ENCODE measurements around the gene SP100. TPM values are rescaled to one million over a fixed set of nuclear protein-coding genes. Genes with fewer than 3 reads are reported as not detected.

Gene SP100
- total RNA-seq, 6 experiments from 2014 or later, result 24.2 to 55.5 (median 46.8) TPM

- no peak for DNase-seq
- Histone ChIP-seq H3K27me3 (no peaks in the 10 kb centered on the region), H3K27ac (no peak overlapping the region), H3K9me3 (no peaks in the 10 kb centered on the region), H3K4me3 (no peak overlapping the region), H3K4me1 (no peaks in the 10 kb centered on the region), H3K36me3 (peaks cover 0 to 42% (median 20%) of the 10 kb centered on the region in 4 donors)
- 92% methylated on average over 6 of the region's 6 CpGs for WGBS (ENCODE audit: insufficient coverage, low coverage, low lambda C conversion rate, missing lambda C conversion rate)
- no peak for TF ChIP-seq POLR2A (IDR thresholded peaks at IDR 0.05)
- TF ChIP-seq, protein P1, sequence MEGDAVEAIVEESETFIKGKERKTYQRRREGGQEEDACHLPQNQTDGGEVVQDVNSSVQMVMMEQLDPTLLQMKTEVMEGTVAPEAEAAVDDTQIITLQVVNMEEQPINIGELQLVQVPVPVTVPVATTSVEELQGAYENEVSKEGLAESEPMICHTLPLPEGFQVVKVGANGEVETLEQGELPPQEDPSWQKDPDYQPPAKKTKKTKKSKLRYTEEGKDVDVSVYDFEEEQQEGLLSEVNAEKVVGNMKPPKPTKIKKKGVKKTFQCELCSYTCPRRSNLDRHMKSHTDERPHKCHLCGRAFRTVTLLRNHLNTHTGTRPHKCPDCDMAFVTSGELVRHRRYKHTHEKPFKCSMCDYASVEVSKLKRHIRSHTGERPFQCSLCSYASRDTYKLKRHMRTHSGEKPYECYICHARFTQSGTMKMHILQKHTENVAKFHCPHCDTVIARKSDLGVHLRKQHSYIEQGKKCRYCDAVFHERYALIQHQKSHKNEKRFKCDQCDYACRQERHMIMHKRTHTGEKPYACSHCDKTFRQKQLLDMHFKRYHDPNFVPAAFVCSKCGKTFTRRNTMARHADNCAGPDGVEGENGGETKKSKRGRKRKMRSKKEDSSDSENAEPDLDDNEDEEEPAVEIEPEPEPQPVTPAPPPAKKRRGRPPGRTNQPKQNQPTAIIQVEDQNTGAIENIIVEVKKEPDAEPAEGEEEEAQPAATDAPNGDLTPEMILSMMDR (IDR thresholded peaks at IDR 0.05), result no peak
- intact Hi-C loops (cut with DNase I), result no loop called here
- no peak for ATAC-seq
Measured at GRCh38 chr2:230449901-230450467, 34.0 kb downstream of the SP100 start.

GRCh38 chr2:230453006-230453405 lies 37.0 kb downstream of the SP100 start:
- Histone ChIP-seq H3K27ac (no peak overlapping the region), H3K4me1 (no peaks in the 10 kb centered on the region), H3K4me3 (no peak overlapping the region), H3K27me3 (no peaks in the 10 kb centered on the region), H3K36me3 (peaks cover 0 to 22% (median 14%) of the 10 kb centered on the region in 4 donors), H3K9me3 (no peaks in the 10 kb centered on the region)
- intact Hi-C loops (cut with DNase I), result no loop called here
- no peak for DNase-seq
- ATAC-seq, result no peak
- no peak for TF ChIP-seq POLR2A (IDR thresholded peaks at IDR 0.05)
- TF ChIP-seq, protein P1 (IDR thresholded peaks at IDR 0.05), result no peak
- 67% methylated on average over 2 of the region's 2 CpGs for WGBS (ENCODE audit: insufficient coverage, low coverage, low lambda C conversion rate, missing lambda C conversion rate)

DNA sequence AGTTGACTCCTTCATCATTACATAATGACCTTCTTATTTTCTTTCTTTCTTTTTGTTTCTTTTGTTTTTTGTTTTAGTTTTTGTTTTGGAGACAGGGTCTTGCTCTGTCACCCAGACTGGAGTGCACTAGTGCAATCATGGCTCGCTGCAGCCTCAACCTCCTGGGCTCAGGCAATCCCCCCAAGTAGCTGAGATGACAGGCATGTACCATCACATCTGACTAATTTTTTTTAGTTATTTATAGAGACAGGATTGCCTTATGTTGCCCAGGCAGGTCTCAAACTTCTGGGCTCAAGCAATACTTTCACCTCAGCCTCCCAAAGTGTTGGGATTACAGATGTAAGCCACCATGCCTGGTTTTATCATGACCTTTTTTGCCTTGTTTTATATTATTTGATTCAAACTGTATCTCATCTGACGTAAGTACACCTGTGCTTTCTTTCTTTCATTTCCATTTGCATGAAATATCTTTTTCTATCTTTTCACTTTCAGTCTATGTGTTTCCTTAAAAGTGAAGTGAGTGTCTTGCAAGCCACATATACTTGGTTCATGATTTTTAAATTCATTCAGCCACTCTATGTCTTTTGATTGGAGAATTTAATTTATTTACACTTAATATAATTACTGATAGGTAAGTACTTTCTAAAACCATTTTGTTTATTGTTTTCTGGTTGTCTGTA lies 39.1 kb downstream of the SP100 start:
- Histone ChIP-seq H3K4me1 (no peaks in the 10 kb centered on the region), H3K9me3 (no peaks in the 10 kb centered on the region), H3K36me3 (peaks cover 0 to 19% (median 11%) of the 10 kb centered on the region in 4 donors), H3K4me3 (no peak overlapping the region), H3K27me3 (no peaks in the 10 kb centered on the region), H3K27ac (no peak overlapping the region)
- ATAC-seq, result no peak
- intact Hi-C loops (cut with DNase I), result no loop called here
- TF ChIP-seq POLR2A (IDR thresholded peaks at IDR 0.05), result no peak
- TF ChIP-seq, protein P1 (IDR thresholded peaks at IDR 0.05), result no peak
- DNase-seq, result no peak
- 82% methylated on average over 2 of the region's 2 CpGs for WGBS (ENCODE audit: insufficient coverage, low coverage, low lambda C conversion rate, missing lambda C conversion rate)

DNA sequence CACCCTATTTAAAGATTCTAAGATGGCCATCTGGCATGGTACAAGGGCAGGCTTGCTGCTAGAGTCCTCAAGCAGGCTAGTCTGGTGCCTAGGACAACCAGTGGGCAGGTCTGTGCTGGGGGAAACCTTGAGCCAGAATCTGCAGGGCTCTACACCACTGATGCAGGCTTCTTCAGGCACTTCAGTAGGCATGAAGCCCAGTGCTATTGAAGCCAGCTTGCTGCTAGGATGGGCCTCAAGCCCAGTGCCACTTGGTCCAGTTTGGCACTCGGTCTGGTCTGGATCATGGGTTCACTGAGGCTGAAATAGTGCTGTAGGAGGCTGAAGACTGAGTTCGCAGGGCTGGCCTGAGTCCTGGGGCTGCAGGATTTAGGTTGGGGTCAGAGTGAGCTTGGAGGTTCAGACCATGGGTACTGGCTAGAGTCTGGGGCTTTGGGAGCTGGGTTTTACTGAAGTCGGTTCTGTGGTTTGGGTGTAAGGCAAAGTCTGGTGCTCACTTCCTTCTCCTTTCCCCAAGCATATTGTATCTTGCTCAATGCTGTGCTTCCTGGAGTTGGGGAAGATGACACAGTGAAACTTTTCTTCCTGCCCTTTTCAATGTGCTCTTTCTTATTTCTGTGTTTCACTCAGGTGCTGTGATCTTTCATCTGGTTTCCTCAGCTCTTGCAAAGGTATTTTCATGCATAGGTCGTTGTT lies 41.2 kb downstream of the SP100 start:
- WGBS (ENCODE audit: insufficient coverage, low coverage, low lambda C conversion rate, missing lambda C conversion rate), result 81% methylated on average over 4 of the region's 4 CpGs
- ATAC-seq (peak; percentile 56 to 75 (median 65)), DNase-seq (no peak)
- intact Hi-C loops (cut with DNase I), result no loop called here
- H3K27ac ChIP-seq, result no peak overlapping the region
- no peaks in the 10 kb centered on the region for H3K9me3 ChIP-seq
- peaks cover 0 to 29% (median 11%) of the 10 kb centered on the region in 4 donors for H3K36me3 ChIP-seq
- H3K4me3 ChIP-seq, result no peak overlapping the region
- TF ChIP-seq POLR2A (IDR thresholded peaks at IDR 0.05), result no peak
- TF ChIP-seq, protein P1 (IDR thresholded peaks at IDR 0.05), result no peak
- no peaks in the 10 kb centered on the region for H3K4me1 ChIP-seq
- no peaks in the 10 kb centered on the region for H3K27me3 ChIP-seq

Data from right lobe of liver (tissue), 6 donors.